Heart left ventricle (tissue), 13 donors: ENCODE measurements around the gene CDH8.

ENCODE experiments used
- CTCF ChIP-seq, 12 donors: fragments of 200-600 bp; sonication (generic) in 4 of 12; IDR thresholded peaks; one replicate each; pipeline versions ENCODE4 v1.5.0 to v1.8.0; 2018 to 2022; ENCODE audit warnings: antibody characterized with exemption in 12 of 12, mild to moderate bottlenecking in 5 of 12
- POLR2A ChIP-seq, 2 donors: fragments of 450-650 bp; IDR thresholded peaks; one replicate each; pipeline ENCODE4 v1.6.1; 2017; ENCODE audit warnings: antibody characterized with exemption in 2 of 2, mild to moderate bottlenecking in 2 of 2, moderate library complexity in 2 of 2
- donor health status: ischemic (EF 13 %, LVEDD 7.1; RV severe dilation, severe dysfunction).
- donor health status: DM: no; HTN: yes; CAD: no.
- donor health status: DM: no; HTN: no; CAD: no.
- donor health status: ischemic (EF 25% LVEDD 6.9; RV normal size, moderate dysfunction).
- donor health status: ischemic (EF 25% LVEDD 5.7; RV mildly dilated, moderate dysfunction).
- donor health status: ischemic (EF 35%, LVEDD 5.7; RV mildly dilated, moderate dysfunction).
- donor health status: nonischemic (EF 11% LVEDD 7.7; RV severe dilation, severe dysfunction).
- donor health status: DM: yes; HTN: yes; CAD: no.
- donor health status: PGD.
- donor health status: ischemic (EF 29% LVEDD 5.4; RV normal size, mild dysfunction).
- donor health status: nonischemic (EF 23%, LVEDD 6.1; RV moderate dilation, normal function).

- TF ChIP-seq CTCF (IDR thresholded peaks at IDR 0.05) (no peak), POLR2A (IDR thresholded peaks at IDR 0.05) (no peak)
Observed at GRCh38 chr16:61909074-61909473, 127.2 kb downstream of the CDH8 start.
